ENCODE measurements around the gene CACNB2.

- TF ChIP-seq CTCF (conservative IDR thresholded peaks at IDR 0.05; ENCODE audit: low read depth, low read length) (no peak), EZH2 (IDR thresholded peaks at IDR 0.05; ENCODE audit: low read length, unreplicated experiment) (no peak)
Measured at GRCh38 chr10:18325410-18325809, 185.2 kb downstream of the CACNB2 start.
